Suprapubic skin (tissue), 4 donors: ENCODE measurements around the gene EPB41L1.

Source experiments
- CTCF ChIP-seq, 2 donors: fragments of 200-600 bp in 1 of 2; fragments of 450-650 bp in 1 of 2; sonication (generic) in 1 of 2; IDR thresholded peaks; one replicate each; pipeline ENCODE4 v1.5.1; 2016 to 2019; ENCODE audit warnings: antibody characterized with exemption in 2 of 2, mild to moderate bottlenecking in 1 of 2, moderate library complexity in 1 of 2
- EP300 ChIP-seq: sonication (generic); formaldehyde crosslinking; IDR thresholded peaks from one replicate; pipeline ENCODE4 v1.6.1; 2017; ENCODE audit warnings: antibody characterized with exemption
- POLR2A ChIP-seq, 2 donors: fragments of 450-650 bp; IDR thresholded peaks; one replicate each; pipeline ENCODE4 v1.6.1; 2017; ENCODE audit warnings: antibody characterized with exemption in 2 of 2, mild to moderate bottlenecking in 2 of 2, moderate library complexity in 2 of 2
- POLR2AphosphoS5 ChIP-seq, 3 donors: sonication (generic); formaldehyde crosslinking; IDR thresholded peaks; one replicate each; pipeline ENCODE4 v1.6.1; 2017; ENCODE audit warnings: antibody characterized with exemption in 3 of 3

- no peak for TF ChIP-seq POLR2A (IDR thresholded peaks at IDR 0.05)
- TF ChIP-seq CTCF (IDR thresholded peaks at IDR 0.05) = no peak
- no peak for TF ChIP-seq EP300
- no peak for TF ChIP-seq POLR2AphosphoS5 (IDR thresholded peaks at IDR 0.05)
Observed at GRCh38 chr20:36175016-36175415, 20.5 kb downstream of the EPB41L1 start.
